ENCODE data around the gene TMEM114.
A peak's percentile ranks its signal among the peaks of the same experiment; 100 is the strongest.

The TMEM114 gene

DNA sequence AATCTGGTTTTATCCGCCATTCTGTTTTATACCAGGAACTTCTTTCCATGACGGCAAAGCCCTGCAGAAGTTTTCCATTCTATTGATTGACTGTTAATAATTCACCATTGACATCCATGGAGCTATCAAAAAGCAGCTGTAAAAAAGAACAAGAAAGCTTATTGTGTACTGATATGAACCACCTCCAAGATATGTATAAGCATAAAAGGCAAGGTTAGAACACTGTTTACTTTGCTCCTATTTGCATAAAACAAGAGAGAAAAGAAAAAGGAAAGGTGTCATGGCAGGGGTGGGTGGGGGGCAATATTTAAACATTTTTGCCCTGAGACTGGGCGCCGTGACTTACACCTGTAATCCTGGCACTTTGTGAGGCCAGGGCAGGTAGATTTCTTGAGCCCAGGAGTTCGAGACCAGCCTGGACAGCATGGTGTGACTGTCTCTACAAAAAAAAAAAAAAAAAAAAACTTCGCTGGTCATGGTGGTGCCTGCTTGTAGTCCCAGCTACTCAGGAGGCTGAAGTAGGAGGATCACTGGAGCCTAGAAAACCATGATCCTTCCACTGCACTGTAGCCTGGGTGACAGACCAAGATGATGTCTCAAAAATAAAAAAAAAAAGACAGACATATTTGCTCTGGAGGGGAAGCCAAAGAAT lies 52.5 kb downstream of the TMEM114 start:
- peaks cover 2 to 4% of the 10 kb centered on the region in 2 donors for H3K4me1 ChIP-seq (ENCODE audit: control insufficient read depth in 2 of 2, insufficient read depth in 2 of 2, low read length in 2 of 2)
- no peak overlapping the region for H3K4me3 ChIP-seq (ENCODE audit: low read length in 2 of 2)
- peak overlapping the region; percentile 63 to 65 for H3K27ac ChIP-seq (ENCODE audit: low read depth in 2 of 2, low read length in 2 of 2)
- H3K27me3 ChIP-seq (ENCODE audit: control insufficient read depth in 2 of 2, insufficient read depth in 2 of 2, low read length in 2 of 2): no peaks in the 10 kb centered on the region
- no peaks in the 10 kb centered on the region for H3K9me3 ChIP-seq (ENCODE audit: control insufficient read depth in 2 of 2, low read length in 2 of 2)
- H3K36me3 ChIP-seq (ENCODE audit: control insufficient read depth in 2 of 2, insufficient read depth in 2 of 2, low read length in 2 of 2): no peaks in the 10 kb centered on the region
- no peak overlapping the region for H3K9ac ChIP-seq (ENCODE audit: low read depth in 1 of 2, low read length in 2 of 2)

GRCh38 chr16:8533509-8533908 lies 56.8 kb downstream of the TMEM114 start:
- no peaks in the 10 kb centered on the region for H3K27me3 ChIP-seq (ENCODE audit: control insufficient read depth in 2 of 2, insufficient read depth in 2 of 2, low read length in 2 of 2)
- no peak overlapping the region for H3K9ac ChIP-seq (ENCODE audit: low read depth in 1 of 2, low read length in 2 of 2)
- H3K4me1 ChIP-seq (ENCODE audit: control insufficient read depth in 2 of 2, insufficient read depth in 2 of 2, low read length in 2 of 2): peaks cover 2 to 4% of the 10 kb centered on the region in 2 donors
- no peaks in the 10 kb centered on the region for H3K9me3 ChIP-seq (ENCODE audit: control insufficient read depth in 2 of 2, low read length in 2 of 2)
- H3K4me3 ChIP-seq (ENCODE audit: low read length in 2 of 2): no peak overlapping the region
- no peaks in the 10 kb centered on the region for H3K36me3 ChIP-seq (ENCODE audit: control insufficient read depth in 2 of 2, insufficient read depth in 2 of 2, low read length in 2 of 2)
- no peak overlapping the region for H3K27ac ChIP-seq (ENCODE audit: low read depth in 2 of 2, low read length in 2 of 2)

DNA sequence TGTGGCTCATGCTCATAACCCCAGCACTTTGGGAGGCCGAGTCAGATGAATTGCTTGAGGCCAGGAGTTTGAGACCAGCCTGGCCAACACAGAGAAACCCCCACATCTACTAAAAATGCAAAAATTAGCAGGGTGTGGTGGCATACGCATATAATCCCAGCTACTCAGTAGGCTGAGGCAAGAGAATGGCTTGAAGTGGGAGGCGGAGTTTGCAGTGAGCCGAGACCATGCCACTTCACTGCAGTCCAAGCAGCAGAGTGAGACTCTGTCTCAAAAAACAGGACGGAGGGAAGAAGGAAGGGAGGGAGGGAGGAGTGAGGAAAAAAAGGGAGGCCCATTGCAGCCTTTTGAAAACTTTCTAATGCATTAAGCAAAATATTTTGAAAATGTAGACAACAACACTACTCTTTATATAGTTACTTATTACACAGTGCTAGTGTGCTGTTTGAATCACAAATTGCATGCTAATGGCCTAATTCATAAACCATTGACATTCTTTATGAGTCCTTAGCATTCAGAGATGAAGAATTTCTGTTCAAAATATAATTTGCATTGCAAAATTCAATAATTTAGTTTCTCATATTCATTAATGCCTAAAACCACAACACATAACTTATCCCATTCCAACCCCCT lies 59.4 kb downstream of the TMEM114 start:
- Histone ChIP-seq H3K36me3 (ENCODE audit: control insufficient read depth in 2 of 2, insufficient read depth in 2 of 2, low read length in 2 of 2) (no peaks in the 10 kb centered on the region), H3K27ac (ENCODE audit: low read depth in 2 of 2, low read length in 2 of 2) (no peak overlapping the region), H3K4me3 (ENCODE audit: low read length in 2 of 2) (no peak overlapping the region), H3K27me3 (ENCODE audit: control insufficient read depth in 2 of 2, insufficient read depth in 2 of 2, low read length in 2 of 2) (no peaks in the 10 kb centered on the region), H3K4me1 (ENCODE audit: control insufficient read depth in 2 of 2, insufficient read depth in 2 of 2, low read length in 2 of 2) (no peaks in the 10 kb centered on the region), H3K9me3 (ENCODE audit: control insufficient read depth in 2 of 2, low read length in 2 of 2) (no peaks in the 10 kb centered on the region), H3K9ac (ENCODE audit: low read depth in 1 of 2, low read length in 2 of 2) (no peak overlapping the region)

DNA sequence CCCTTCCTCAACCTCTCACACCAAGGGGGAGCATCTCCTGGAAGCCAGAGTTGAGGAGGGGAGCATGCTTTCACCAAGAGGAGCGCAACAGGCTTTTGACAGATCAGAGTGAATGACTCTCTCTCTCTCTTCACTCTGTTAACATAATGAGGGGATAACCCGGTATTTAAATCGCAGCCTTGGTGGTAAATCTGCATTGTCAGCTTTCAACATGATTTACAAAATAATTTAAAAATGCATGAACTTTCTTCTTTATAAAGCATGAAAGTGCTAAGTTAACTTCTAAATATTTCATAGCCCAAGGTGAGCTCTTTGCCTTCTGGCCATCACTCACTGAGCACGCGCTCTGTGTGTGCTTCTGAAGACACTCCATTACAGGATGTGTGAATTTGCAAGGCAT lies 61.8 kb downstream of the TMEM114 start:
- H3K4me1 ChIP-seq (ENCODE audit: control insufficient read depth in 2 of 2, insufficient read depth in 2 of 2, low read length in 2 of 2): no peaks in the 10 kb centered on the region
- no peak overlapping the region for H3K9ac ChIP-seq (ENCODE audit: low read depth in 1 of 2, low read length in 2 of 2)
- H3K27ac ChIP-seq (ENCODE audit: low read depth in 2 of 2, low read length in 2 of 2): no peak overlapping the region
- H3K27me3 ChIP-seq (ENCODE audit: control insufficient read depth in 2 of 2, insufficient read depth in 2 of 2, low read length in 2 of 2): no peaks in the 10 kb centered on the region
- H3K9me3 ChIP-seq (ENCODE audit: control insufficient read depth in 2 of 2, low read length in 2 of 2): no peaks in the 10 kb centered on the region
- H3K4me3 ChIP-seq (ENCODE audit: low read length in 2 of 2): no peak overlapping the region
- H3K36me3 ChIP-seq (ENCODE audit: control insufficient read depth in 2 of 2, insufficient read depth in 2 of 2, low read length in 2 of 2): no peaks in the 10 kb centered on the region

DNA sequence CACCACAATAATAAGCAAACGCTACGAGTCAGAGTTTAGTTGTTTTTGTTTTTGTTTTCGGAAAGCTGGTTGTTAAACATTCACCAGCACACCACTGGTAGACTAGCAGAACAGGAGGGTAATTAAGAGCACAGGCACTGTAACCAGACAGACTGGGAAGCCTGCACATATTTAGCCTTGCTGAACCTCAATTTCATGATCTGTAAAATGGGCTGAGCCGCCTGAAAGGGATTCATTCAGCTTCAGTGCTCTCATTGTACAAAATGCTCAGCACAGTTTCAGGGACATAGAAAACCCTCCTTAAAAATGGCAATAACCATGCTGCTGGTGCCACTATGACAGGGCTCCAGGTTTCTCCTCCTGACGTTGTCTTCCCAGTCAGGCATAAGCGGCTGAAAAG lies 66.4 kb downstream of the TMEM114 start:
- Histone ChIP-seq H3K36me3 (ENCODE audit: control insufficient read depth in 2 of 2, insufficient read depth in 2 of 2, low read length in 2 of 2) (no peaks in the 10 kb centered on the region), H3K9ac (ENCODE audit: low read depth in 1 of 2, low read length in 2 of 2) (no peak overlapping the region), H3K9me3 (ENCODE audit: control insufficient read depth in 2 of 2, low read length in 2 of 2) (no peaks in the 10 kb centered on the region), H3K4me1 (ENCODE audit: control insufficient read depth in 2 of 2, insufficient read depth in 2 of 2, low read length in 2 of 2) (peaks cover 0 to 6% of the 10 kb centered on the region in 2 donors), H3K27me3 (ENCODE audit: control insufficient read depth in 2 of 2, insufficient read depth in 2 of 2, low read length in 2 of 2) (no peaks in the 10 kb centered on the region), H3K27ac (ENCODE audit: low read depth in 2 of 2, low read length in 2 of 2) (no peak overlapping the region), H3K4me3 (ENCODE audit: low read length in 2 of 2) (no peak overlapping the region)

- Histone ChIP-seq H3K4me1 (ENCODE audit: control insufficient read depth in 2 of 2, insufficient read depth in 2 of 2, low read length in 2 of 2) (peaks cover 2 to 12% of the 10 kb centered on the region in 2 donors), H3K27me3 (ENCODE audit: control insufficient read depth in 2 of 2, insufficient read depth in 2 of 2, low read length in 2 of 2) (no peaks in the 10 kb centered on the region), H3K4me3 (ENCODE audit: low read length in 2 of 2) (no peak overlapping the region), H3K27ac (ENCODE audit: low read depth in 2 of 2, low read length in 2 of 2) (no peak overlapping the region), H3K9ac (ENCODE audit: low read depth in 1 of 2, low read length in 2 of 2) (no peak overlapping the region), H3K9me3 (ENCODE audit: control insufficient read depth in 2 of 2, low read length in 2 of 2) (no peaks in the 10 kb centered on the region), H3K36me3 (ENCODE audit: control insufficient read depth in 2 of 2, insufficient read depth in 2 of 2, low read length in 2 of 2) (no peaks in the 10 kb centered on the region)
These were observed 67.6 kb downstream of the TMEM114 start for GRCh38 chr16:8522757-8523156.

DNA sequence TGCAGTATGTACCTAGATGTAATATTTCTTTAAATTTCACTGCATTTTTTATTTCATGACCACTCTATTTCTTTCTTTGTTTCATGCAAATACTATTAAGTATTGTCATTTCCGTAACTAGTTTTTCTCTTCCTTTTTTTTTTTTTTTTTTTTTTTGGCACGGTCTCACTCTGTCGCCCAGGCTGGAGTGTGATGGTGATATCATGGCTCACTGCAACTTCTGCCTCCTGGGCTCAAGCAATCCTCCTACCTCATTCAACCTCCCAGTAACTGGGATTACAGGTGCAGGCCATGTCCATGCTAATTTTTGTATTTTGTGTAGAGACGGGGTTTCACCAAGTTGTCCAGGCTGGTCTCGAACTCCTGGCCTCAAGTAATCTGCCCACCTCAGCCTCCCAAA lies 70.7 kb downstream of the TMEM114 start:
- Histone ChIP-seq H3K9me3 (ENCODE audit: control insufficient read depth in 2 of 2, low read length in 2 of 2) (no peaks in the 10 kb centered on the region), H3K36me3 (ENCODE audit: control insufficient read depth in 2 of 2, insufficient read depth in 2 of 2, low read length in 2 of 2) (no peaks in the 10 kb centered on the region), H3K27me3 (ENCODE audit: control insufficient read depth in 2 of 2, insufficient read depth in 2 of 2, low read length in 2 of 2) (no peaks in the 10 kb centered on the region), H3K4me3 (ENCODE audit: low read length in 2 of 2) (peak overlapping the region in 1 of 2 donors; percentile 32), H3K9ac (ENCODE audit: low read depth in 1 of 2, low read length in 2 of 2) (no peak overlapping the region), H3K27ac (ENCODE audit: low read depth in 2 of 2, low read length in 2 of 2) (peak overlapping the region; percentile 79 to 90), H3K4me1 (ENCODE audit: control insufficient read depth in 2 of 2, insufficient read depth in 2 of 2, low read length in 2 of 2) (peaks cover 6 to 22% of the 10 kb centered on the region in 2 donors)

Measured in mucosa of rectum (tissue), 2 donors.